Neural progenitor cell (in vitro differentiated cells): ENCODE results near the gene P2RY6.

Experiments used
- CTCF ChIP-seq: fragments of 200-600 bp; sonication (generic); IDR thresholded peaks from 2 replicates; pipeline ENCODE4 v1.5.1; 2017; ENCODE audit warnings: antibody characterized with exemption, mild to moderate bottlenecking
- EZH2 ChIP-seq: fragments of 200-600 bp; sonication (generic); IDR thresholded peaks from 2 replicates; pipeline ENCODE4 v1.6.1; 2017; ENCODE audit warnings: antibody characterized with exemption, mild to moderate bottlenecking, moderate library complexity
- EZH2phosphoT487 ChIP-seq: fragments of 200-600 bp; sonication (generic); IDR thresholded peaks from 2 replicates; pipeline ENCODE4 v1.6.1; 2017; ENCODE audit warnings: antibody characterized with exemption

GRCh38 chr11:73330569-73331093 is 58.5 kb downstream of the P2RY6 start:
- TF ChIP-seq CTCF = peak; percentile 46
- no peak for TF ChIP-seq EZH2
- TF ChIP-seq EZH2phosphoT487 = no peak
